Measurements from ENCODE around the gene NCOA1. TPM values are rescaled to one million over a fixed set of nuclear protein-coding genes. Genes with fewer than 3 reads are reported as not detected.

NCOA1 gene
- polyA plus RNA-seq, 1 of the 3 experiments (the other 2 are of a cell fraction), result 10.7 TPM

DNA sequence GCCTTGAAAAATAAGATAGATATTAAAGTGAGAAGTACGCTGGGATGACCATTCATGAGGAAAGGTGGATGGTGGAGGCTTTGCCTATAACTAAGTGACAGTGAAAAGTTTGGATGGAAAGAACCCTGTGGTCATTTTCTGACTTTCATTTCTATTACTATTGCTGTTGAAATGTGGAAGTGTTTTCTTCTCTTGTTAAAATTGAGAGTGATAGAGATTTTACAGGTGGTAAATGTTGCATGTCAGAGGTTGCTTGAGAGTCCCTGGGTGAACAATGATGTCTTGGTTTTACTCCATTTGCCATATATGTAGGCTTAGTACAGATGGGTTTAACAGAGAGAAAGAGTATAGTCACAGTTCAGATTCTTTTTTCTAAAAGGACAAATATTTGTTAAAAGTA lies 18.4 kb downstream of the NCOA1 start:
- ChIA-PET POLR2A (no interaction called here), CTCF (interaction anchor here (1.3 to 1.6 kb wide), 2 partner anchors 13 to 19 kb away, joined by 3 to 4 read pairs; no protein-coding TSS in a partner anchor)
- H3K27ac ChIP-seq (ENCODE audit: low read depth in 2 of 2, low read length in 1 of 2), result no peak overlapping the region
- no peaks in the 10 kb centered on the region for H3K36me3 ChIP-seq (replicated peaks in 1 of 2; ENCODE audit: control insufficient read depth in 1 of 2, insufficient read depth in 2 of 2, low read length in 1 of 2)
- no peaks in the 10 kb centered on the region for H3K9me2 ChIP-seq
- TF ChIP-seq RCOR1 (IDR thresholded peaks at IDR 0.05; ENCODE audit: low read length) (no peak), NFIC (IDR thresholded peaks at IDR 0.05; ENCODE audit: borderline replicate concordance) (no peak), FOXM1 (IDR thresholded peaks at IDR 0.05; ENCODE audit: low read depth) (no peak), CHD2 (IDR thresholded peaks at IDR 0.05; ENCODE audit: low read length, partially characterized antibody) (no peak), TAF1 (IDR thresholded peaks at IDR 0.05; ENCODE audit: borderline replicate concordance, low read depth, low read length) (no peak), RXRA (IDR thresholded peaks at IDR 0.05; ENCODE audit: borderline replicate concordance, low read depth) (no peak), MEF2A (IDR thresholded peaks at IDR 0.05; ENCODE audit: borderline replicate concordance, low read depth) (no peak), EP300 (IDR thresholded peaks at IDR 0.05; ENCODE audit: borderline replicate concordance in 1 of 2, low read depth in 1 of 2, low read length in 1 of 2) (no peak)
- TF ChIP-seq, protein P1, sequence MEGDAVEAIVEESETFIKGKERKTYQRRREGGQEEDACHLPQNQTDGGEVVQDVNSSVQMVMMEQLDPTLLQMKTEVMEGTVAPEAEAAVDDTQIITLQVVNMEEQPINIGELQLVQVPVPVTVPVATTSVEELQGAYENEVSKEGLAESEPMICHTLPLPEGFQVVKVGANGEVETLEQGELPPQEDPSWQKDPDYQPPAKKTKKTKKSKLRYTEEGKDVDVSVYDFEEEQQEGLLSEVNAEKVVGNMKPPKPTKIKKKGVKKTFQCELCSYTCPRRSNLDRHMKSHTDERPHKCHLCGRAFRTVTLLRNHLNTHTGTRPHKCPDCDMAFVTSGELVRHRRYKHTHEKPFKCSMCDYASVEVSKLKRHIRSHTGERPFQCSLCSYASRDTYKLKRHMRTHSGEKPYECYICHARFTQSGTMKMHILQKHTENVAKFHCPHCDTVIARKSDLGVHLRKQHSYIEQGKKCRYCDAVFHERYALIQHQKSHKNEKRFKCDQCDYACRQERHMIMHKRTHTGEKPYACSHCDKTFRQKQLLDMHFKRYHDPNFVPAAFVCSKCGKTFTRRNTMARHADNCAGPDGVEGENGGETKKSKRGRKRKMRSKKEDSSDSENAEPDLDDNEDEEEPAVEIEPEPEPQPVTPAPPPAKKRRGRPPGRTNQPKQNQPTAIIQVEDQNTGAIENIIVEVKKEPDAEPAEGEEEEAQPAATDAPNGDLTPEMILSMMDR (IDR thresholded peaks at IDR 0.05), result no peak
- TF ChIP-seq, protein P2, sequence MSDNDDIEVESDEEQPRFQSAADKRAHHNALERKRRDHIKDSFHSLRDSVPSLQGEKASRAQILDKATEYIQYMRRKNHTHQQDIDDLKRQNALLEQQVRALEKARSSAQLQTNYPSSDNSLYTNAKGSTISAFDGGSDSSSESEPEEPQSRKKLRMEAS (IDR thresholded peaks at IDR 0.05; ENCODE audit: low read depth), result no peak
- no peak overlapping the region for H3K4me3 ChIP-seq (ENCODE audit: low read depth in 2 of 2, low read length in 1 of 2)
- DNase-seq, result no peak
- H3F3A ChIP-seq (replicated peaks; ENCODE audit: insufficient read depth), result no peaks in the 10 kb centered on the region
- H2AFZ ChIP-seq (ENCODE audit: low read depth), result no peak overlapping the region
- H3K9me3 ChIP-seq, result no peaks in the 10 kb centered on the region
- H3K4me1 ChIP-seq (ENCODE audit: control insufficient read depth in 1 of 2, insufficient read depth in 2 of 2, low read depth in 1 of 2, low read length in 1 of 2), result peaks cover 0 to 24% of the 10 kb centered on the region in 2 experiments; a peak in 2 of 4 replicates
- no peak overlapping the region for H3K9ac ChIP-seq
- H4K20me1 ChIP-seq (ENCODE audit: insufficient read depth), result no peaks in the 10 kb centered on the region; the same call in 1 of the 2 replicates
- no peaks in the 10 kb centered on the region for H3K27me3 ChIP-seq (ENCODE audit: insufficient read depth)
- H3K79me2 ChIP-seq (ENCODE audit: insufficient read depth), result peaks cover 72% of the 10 kb centered on the region
- H3K4me2 ChIP-seq, result no peak overlapping the region
- 98% methylated on average over 1 of the region's 1 CpG for WGBS (ENCODE audit: low lambda C conversion rate)

DNA sequence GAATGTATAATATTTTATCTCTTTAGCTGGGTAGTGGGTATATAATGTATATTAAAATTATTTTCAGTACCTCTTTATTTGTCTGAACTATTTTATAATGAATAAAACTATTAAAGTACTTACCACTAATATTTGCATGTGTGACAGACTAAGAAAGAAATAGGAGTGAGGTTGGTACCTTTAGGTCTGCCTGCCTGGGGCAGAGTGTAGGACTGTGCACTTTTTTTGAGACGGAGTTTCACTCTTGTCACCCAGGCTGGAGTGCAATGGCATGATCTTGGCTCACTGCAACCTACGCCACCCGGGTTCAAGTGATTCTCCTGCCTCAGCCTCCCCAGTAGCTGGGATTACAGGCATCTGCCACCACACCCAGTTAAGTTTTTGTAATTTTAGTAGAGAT lies 18.8 kb downstream of the NCOA1 start:
- POLR2A ChIA-PET, result no interaction called here
- DNase-seq, result no peak
- H3K4me1 ChIP-seq (ENCODE audit: control insufficient read depth in 1 of 2, insufficient read depth in 2 of 2, low read depth in 1 of 2, low read length in 1 of 2), result peaks cover 0 to 24% of the 10 kb centered on the region in 2 experiments; a peak in 2 of 4 replicates
- H3K27ac ChIP-seq (ENCODE audit: low read depth in 2 of 2, low read length in 1 of 2), result no peak overlapping the region
- H3K4me3 ChIP-seq (ENCODE audit: low read depth in 2 of 2, low read length in 1 of 2), result no peak overlapping the region
- H3K79me2 ChIP-seq (ENCODE audit: insufficient read depth), result peaks cover 74% of the 10 kb centered on the region
- H3K4me2 ChIP-seq, result no peak overlapping the region
- H3K9me2 ChIP-seq, result no peaks in the 10 kb centered on the region
- 96% methylated on average over 3 of the region's 3 CpGs for WGBS (ENCODE audit: low lambda C conversion rate)
- H2AFZ ChIP-seq (ENCODE audit: low read depth), result no peak overlapping the region
- no peak for TF ChIP-seq TEAD4 (IDR thresholded peaks at IDR 0.05; ENCODE audit: borderline replicate concordance, insufficient read depth)
- no peak for TF ChIP-seq POLR2AphosphoS5 (IDR thresholded peaks at IDR 0.05; ENCODE audit: low read depth, low read length)
- TF ChIP-seq EZH2phosphoT487 (IDR thresholded peaks at IDR 0.05; ENCODE audit: borderline replicate concordance, low read depth), result no peak
- no peak for TF ChIP-seq RCOR1 (IDR thresholded peaks at IDR 0.05; ENCODE audit: low read length)
- CTCF ChIA-PET, result interaction anchor here (1.6 kb wide), 1 partner anchor 19 kb away, joined by 4 read pairs; no protein-coding TSS in a partner anchor
- no peaks in the 10 kb centered on the region for H3K27me3 ChIP-seq (ENCODE audit: insufficient read depth)
- H3K9me3 ChIP-seq, result no peaks in the 10 kb centered on the region
- no peaks in the 10 kb centered on the region; the same call in 1 of the 2 replicates for H4K20me1 ChIP-seq (ENCODE audit: insufficient read depth)
- H3F3A ChIP-seq (replicated peaks; ENCODE audit: insufficient read depth), result no peaks in the 10 kb centered on the region
- H3K9ac ChIP-seq, result no peak overlapping the region
- H3K36me3 ChIP-seq (replicated peaks in 1 of 2; ENCODE audit: control insufficient read depth in 1 of 2, insufficient read depth in 2 of 2, low read length in 1 of 2), result no peaks in the 10 kb centered on the region
